ENCODE data around the gene DHX32.
"Not testable (repeated sequence)": the region's sequence is repeated elsewhere in the genome, so short reads cannot be mapped to it uniquely, and the experiment has no call there.

DHX32 gene

GRCh38 chr10:125895130-125896087, 14.3 kb upstream of the DHX32 start:
- peak; percentile 20 for DNase-seq

DNA sequence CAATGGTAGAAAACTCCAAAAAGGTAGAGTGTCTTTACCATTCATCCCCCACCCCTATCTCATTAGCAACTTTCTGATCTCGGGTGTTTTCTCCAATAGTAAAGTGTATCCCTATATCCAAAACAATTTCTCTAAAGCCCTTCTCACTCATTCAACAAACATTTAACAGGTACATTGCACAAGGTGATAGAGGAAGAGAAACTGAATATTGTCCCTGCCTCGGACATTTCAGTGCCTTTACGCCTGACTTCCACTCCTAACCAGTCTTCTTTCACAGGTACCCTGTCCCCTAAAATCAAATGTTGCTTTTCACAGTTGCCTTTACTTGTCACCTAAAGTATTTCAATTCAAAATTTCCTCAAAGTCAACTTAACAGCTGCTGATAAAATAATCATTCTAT, 13.1 kb upstream of the DHX32 start:
- DNase-seq: not testable (repeated sequence)

DNA sequence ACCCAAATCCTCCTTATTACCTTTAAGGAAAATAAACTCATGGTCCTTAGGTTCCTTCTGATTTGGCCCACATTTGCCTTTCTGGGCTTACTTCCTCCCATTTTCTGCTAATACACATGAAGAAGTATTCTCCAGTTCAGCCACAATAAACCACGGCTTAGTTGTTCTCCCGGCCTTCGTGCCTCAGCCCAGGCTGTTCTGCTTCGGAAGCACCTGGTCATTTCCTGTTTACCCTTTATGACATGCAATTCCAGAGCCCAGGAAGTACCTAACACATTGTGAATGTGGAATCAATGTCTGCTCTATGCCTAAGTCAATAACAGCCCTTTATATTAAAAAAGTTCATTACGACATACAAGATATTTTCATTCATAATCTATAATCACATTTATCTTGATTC, 11.3 kb upstream of the DHX32 start:
- peak; percentile 16 for DNase-seq

GRCh38 chr10:125889441-125889840, 8.3 kb upstream of the DHX32 start:
- DNase-seq: not testable (repeated sequence)

- DNase-seq: no peak
Observed at GRCh38 chr10:125886914-125887512, 5.9 kb upstream of the DHX32 start.

- no peak for DNase-seq
Observed at GRCh38 chr10:125883211-125883610, 2.1 kb upstream of the DHX32 start.

DNA sequence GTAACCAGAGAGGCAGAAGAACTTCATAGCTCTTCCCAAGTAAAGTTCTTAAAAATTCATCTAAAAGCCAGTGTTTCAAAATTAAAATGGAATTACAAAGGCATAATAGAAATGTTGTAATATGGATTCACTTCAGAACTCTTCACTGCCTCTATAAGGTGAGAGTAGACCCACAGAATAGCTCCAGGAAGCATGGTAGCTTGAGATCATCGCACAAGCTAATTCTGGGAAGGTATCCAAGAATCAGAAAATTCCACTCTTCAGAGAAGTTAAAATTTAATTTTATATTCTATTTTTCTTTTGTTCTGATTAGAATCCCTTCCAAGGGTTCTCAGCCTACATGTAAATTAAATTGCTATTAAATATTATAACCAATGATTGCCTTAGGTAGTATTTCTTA, 1.5 kb upstream of the DHX32 start:
- no peak for DNase-seq

DNA sequence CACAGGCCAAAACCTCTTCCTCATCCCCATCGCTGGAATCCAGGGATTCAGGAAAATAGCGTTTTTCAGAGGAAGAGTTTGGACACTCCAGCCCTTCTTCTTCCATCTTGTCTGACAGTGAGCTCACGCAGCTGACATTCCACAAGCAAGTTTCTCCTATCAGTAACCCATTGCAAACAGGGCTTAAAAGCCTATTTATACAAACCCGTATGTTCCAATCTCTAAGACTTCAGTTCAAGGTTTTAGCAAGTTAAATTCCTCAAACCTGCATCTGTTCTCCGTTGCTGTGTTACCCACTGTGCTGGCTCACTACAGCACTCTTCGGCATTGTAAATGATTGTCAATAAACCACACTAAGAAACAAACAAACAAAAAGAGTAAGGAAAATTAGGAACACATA, 373 bp downstream of the DHX32 start:
- no peak for DNase-seq

DNA sequence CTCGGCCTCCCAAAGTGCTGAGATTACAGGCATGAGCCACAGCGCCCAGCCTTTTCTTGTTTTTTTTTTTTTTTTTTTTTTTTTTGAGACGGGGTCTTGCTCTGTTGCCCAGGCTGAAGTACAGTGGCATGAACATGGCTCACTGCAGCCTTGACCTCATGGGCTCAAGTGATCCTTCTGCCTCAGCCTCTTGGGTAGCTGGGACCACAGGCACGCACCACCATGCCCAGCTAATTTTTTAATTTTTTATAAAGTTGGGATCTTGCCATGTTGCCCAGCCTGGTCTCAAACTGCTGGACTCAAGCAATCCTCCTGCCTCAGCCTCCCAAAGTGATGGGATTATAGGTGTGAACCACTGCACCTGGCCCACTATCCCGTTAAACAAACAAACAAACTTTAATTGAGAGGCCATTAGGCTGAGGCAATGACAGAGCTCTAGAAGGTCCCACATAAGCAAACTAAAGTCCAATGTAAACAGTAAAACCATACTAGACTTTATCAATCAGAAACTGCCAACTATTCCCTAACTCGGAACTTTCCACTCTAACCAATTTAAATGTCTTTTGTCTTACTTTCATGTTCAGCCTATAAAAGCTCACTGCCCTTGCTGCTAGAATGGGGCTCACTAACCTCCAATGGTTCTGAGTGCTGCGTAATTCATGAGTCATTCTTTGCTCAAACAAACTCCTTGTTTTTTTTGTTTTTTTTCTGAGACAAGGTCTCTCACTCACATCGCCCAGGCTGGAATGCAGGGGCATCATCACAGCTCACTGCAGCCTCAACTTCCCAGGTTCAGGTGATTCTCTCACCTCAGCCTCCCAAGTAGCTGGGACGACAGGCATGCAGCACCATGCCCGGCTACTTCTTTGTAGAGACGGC, 1.9 kb downstream of the DHX32 start:
- no peak for DNase-seq

DNA sequence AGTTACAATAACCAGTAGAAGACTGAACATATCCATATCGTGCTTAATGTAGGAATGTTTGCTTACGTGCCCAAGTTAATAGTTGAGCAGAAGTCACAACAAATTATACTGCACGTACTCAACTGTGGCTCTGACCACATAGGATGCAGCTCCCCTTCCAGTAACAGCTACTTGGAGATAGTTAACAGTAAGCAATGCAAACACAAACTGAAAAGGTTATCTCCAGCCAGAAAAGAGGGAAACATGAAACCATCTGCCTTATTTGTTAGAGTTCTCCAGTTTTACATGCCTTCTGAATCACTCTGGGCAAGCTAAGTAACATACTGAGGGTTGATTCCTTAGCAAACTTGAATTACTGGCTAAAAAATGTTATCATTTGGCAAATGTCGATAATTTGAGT, 9.8 kb downstream of the DHX32 start:
- no peak for DNase-seq

GRCh38 chr10:125868372-125868975, 12.6 kb downstream of the DHX32 start:
- no peak for DNase-seq

DNA sequence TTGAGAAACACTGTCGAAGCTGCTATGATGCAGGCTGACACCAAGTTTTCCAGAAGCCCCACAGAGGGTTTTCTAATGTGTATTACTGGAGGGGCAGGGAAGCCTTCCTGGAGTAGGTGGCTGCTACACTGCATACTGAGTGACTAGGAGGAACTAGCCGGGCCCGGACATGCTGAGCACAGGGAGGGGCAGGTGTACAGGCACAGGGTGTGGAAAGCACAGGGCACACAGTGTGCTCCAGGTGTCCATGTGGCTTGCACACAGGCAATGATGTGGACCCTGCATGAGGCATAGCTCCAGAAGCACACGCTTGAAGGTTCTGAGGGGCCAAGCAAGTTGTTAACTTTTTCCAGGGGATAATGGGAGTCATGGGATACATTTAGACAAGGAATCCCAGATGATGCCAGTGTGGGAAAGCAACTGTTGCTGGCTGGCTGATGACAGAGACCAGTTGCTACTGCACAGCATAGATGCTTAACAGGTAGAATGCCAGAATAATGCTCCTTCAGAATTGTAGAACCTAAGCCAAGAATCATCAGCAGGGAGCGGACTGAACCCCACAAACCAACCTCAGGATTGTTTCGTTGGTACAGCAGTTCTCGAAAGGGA, 14.6 kb downstream of the DHX32 start:
- no peak for DNase-seq

- no peak for DNase-seq
Observed at GRCh38 chr10:125865120-125865519, 16.0 kb downstream of the DHX32 start.

DNA sequence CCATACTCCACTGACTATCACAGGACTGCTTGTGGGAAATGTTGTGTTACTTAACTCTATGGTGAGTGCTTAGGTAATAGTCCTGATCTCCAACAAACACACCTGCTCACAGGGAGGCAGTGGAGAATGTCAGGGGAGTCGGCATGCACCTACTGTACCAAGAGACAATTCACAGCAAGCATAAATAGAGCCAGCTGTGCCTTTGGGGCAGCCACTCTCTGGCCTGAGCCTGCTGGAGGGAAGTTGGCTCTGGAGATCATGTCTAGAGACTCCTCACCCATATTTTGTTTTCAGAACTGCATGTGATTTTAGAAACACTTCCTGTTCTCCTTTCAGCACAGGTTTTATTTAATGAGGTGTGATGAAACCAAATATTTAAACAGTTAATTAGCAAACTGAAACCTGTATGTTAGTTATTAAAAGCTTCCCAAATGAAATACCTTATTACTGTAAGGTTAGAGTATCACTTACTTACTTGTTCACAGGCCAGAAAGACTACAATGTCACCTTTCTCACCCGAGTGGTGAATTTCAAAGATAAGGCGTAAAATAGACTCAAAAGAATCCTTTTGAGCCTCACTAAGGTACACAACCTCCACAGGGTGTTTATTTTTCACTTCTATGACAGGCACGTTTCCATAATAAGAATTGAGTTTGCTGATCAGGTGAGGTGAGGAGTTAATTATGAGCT, 21.8 kb downstream of the DHX32 start:
- DNase-seq: no peak

DNA sequence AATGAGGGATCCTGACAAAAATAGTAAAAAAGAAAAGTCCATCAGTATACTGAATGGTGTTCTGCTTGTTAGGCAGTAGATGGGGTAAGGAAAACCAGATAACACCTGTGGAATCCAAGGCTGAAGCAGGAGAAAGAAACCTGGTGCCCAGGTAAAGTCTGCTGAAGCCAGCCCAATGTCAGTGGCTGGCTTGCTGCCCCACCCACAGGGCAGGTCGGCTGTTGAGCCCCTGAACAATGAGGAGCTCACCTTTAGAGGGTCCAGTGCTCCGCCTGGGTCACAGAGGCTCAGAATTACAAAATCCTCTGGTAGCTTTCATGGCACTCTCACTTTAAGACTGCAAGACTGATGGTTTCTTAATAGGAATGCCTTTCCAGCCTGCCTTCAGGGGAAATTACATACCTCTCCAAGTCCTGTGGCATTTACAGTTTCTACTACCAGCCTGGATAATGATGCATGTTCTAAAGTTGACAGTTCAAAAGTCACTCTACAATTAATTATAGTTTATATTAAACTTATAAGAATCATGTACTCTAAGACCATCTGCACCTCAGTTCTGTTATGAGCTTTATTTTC, 23.8 kb downstream of the DHX32 start:
- no peak for DNase-seq

DNA sequence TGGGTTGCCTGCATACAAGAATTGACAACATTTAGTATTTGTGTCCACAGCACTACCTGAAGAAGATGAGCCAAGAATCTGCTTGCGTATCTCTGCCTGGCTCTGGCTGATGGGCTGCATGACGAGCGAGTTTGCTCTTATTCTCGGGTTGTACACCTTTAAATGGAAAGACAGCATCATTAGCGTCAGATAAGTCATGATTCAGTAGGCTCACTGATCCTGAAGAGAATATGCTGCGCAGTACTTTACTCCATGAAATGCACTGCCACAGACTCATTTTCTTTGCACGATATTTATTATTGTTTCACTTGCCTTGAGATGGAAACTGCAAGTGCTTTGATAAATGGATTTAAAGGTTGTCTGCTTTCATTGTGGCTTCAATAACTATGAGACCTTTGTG, 28.6 kb downstream of the DHX32 start:
- no peak for DNase-seq

DNA sequence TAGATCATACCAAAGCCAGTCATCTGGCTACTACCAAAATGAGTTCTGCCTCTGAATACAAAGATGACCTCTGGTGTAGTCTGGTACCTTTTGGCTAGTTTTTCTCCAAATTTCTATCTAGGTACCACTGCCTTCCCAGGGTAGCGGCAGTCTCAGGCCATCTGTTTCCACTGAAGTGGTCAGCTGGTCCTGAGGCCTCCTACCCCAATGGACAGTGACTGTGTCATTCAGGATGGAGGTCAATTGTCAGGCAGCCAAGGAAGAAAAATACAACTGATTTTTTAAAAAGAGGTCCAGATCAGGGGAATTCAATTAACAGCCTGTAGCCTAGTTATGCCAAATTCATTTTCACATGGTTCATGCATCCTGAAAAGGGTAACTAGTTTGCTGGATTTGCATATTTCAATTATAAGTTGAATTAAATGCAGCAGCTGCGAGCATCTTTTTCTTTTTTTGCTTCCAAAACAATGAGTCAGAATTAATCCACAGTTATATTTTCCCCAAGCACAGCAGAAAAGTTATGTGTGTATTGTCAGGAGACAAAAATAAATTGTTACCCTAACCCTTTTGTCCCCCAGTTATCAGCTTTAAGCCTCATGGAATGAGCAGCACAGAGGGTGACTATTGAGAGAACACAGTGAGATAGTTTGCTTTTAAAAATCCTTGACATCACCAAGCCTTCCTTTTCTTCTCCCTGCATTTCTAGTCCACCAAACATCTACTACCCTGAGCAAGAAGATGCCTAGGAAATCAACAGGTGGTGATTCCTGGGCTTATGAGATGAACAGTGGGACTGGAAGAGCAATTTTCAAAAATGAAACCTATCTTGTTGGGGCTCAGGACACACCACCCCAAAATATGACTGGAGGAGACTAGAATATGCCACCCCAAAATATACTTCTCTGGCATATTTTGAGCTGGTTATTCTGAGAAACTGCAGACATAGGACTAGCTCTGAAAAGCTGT, 30.0 kb downstream of the DHX32 start:
- no peak for DNase-seq

- DNase-seq: no peak
Observed at GRCh38 chr10:125849448-125849847, 31.6 kb downstream of the DHX32 start.

DNA sequence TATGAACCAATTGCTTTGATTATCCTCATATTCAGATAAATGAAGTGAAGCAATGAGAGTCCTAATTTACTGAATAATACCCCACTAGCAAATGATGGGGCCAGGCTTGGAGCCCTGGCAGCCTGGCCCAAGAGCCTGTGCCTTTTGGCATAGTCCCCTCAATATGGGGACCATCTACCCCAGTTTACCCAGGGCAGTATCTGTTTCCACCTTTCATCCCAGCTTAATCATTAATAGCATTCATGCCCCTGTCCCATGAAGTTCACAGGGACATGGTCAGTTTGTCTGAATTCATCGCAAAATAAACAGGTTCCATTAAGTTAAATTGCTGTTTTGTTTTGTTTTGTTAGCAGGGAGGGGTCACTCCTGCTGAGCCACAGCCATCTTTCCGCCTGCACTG, 32.2 kb downstream of the DHX32 start:
- no peak for DNase-seq

DNA sequence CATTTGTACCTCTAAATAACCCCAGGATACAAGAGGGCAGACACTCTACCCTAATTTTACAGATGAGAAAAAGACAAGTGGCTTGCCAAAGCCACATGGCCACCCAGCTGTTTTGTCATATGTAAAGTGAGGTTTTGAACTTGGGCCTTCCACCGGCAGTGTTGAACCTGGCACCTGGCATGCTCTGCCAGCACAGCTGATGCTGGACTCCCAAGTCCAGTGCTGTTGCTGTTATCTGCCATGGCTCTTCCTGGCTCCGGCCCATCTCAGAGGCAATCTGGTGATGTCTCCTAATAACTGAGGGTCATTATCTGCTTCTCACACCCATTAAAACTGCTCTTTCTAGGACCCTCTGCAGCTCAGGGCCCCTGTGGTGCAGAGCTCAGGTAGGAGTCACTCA, 32.7 kb downstream of the DHX32 start:
- no peak for DNase-seq
